Activated naive CD8-positive, alpha-beta T cell treated with anti-CD3 and anti-CD28 coated beads, Interleukin-2, amount 10 ng/mL, durations not matched to agents 7 days and 5 days (primary cell): ENCODE measurements around the gene CNOT6. TPM values are rescaled to one million over a fixed set of nuclear protein-coding genes. Genes with fewer than 3 reads are reported as not detected.

Experiments used
- ATAC-seq: fragments of 150-1000 bp; cut with Tn5 transposase; one replicate; pipeline ENCODE4 v1.10.0; 2021; ENCODE audit warnings: low read depth, moderate library complexity
- POLR2A ChIA-PET: fragments of 350-600 bp; sonication (Branson Sonifier 250); formaldehyde crosslinking; loops from one replicate; lab custom pipeline; 2021; ENCODE audit warnings: antibody characterized with exemption; lab: Charles Lee
- DNase-seq: peaks from one replicate; pipeline ENCODE4 v3.0.0; 2021
- H3K27ac Mint-ChIP-seq: one replicate; pipeline ENCODE4 v1.8.0; 2022; ENCODE audit warnings: mild to moderate bottlenecking, mixed read lengths
- H3K27me3 Mint-ChIP-seq: one replicate; pipeline ENCODE4 v1.8.0; 2022; ENCODE audit warnings: mild to moderate bottlenecking, moderate library complexity, mixed read lengths
- H3K36me3 Mint-ChIP-seq: one replicate; pipeline ENCODE4 v1.8.0; 2021; ENCODE audit warnings: mild to moderate bottlenecking, mixed read lengths
- H3K4me1 Mint-ChIP-seq: one replicate; pipeline ENCODE4 v1.8.0; 2021; ENCODE audit warnings: mixed read lengths
- H3K4me3 Mint-ChIP-seq: one replicate; pipeline ENCODE4 v1.8.0; 2022; ENCODE audit warnings: mild to moderate bottlenecking, moderate library complexity, mixed read lengths
- H3K9me3 Mint-ChIP-seq: one replicate; pipeline ENCODE4 v1.8.0; 2021; ENCODE audit warnings: mixed read lengths
- total RNA-seq, 2 experiments: library from RNA; stranded (reverse); gene quantifications; one replicate each; pipeline ENCODE4 v1.2.3, GENCODE V29; 2021

Gene CNOT6
- total RNA-seq, 2 experiments from 2014 or later, result 37.5 to 43.3 TPM

DNA sequence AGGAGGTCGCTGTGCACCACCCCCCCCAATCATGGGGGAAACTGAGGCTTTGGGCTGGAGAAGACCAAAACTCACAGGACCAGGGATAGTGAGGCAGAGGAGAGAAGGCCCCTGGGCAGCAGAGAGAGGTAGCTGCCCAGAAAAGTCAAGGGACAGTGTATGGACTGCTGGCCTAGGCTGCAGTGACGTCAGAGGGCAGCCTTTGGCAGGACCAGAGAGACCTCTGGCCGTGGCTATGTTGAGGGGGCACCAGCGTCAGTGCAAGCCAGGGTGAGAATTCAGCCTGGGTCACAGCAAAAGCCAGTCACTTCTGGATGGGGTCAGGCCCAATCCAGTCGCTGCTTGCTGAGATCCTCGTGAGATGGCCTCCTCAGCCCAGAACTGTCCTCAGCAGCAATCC is 128.7 kb downstream of the CNOT6 start:
- POLR2A ChIA-PET, result no interaction called here
- H3K4me3 Mint-ChIP-seq, result no peak overlapping the region
- DNase-seq, result no peak
- H3K4me1 Mint-ChIP-seq, result peaks cover 10% of the 10 kb centered on the region
- H3K27ac Mint-ChIP-seq, result peak overlapping the region; percentile 61
- no peaks in the 10 kb centered on the region for H3K9me3 Mint-ChIP-seq
- no peak for ATAC-seq
- no peaks in the 10 kb centered on the region for H3K27me3 Mint-ChIP-seq
- no peaks in the 10 kb centered on the region for H3K36me3 Mint-ChIP-seq

DNA sequence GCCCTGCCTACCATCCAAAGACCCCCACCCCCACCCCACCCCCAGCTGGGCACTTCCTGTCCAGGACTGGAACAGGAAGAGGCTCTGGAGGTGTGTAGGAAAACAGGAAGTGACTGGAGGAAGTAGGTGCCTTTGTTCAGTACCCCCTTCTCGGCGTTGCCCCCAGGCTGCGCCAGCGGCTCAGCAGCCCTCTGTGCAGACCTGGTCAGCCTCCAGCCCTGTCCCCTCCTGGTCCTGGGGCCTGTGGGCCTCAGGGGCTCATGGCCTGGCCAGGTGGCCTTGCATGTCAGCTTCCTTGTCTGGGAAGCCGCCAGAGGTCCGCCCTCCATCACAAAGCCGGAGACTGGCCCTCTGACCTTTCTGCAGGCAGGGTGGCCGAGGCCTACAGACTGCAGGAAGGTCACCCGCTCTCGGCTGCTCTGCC is 129.2 kb downstream of the CNOT6 start:
- Mint-ChIP-seq H3K4me1 (peaks cover 10% of the 10 kb centered on the region), H3K9me3 (no peaks in the 10 kb centered on the region), H3K4me3 (no peak overlapping the region), H3K36me3 (no peaks in the 10 kb centered on the region), H3K27ac (no peak overlapping the region), H3K27me3 (no peaks in the 10 kb centered on the region)
- ATAC-seq, result no peak
- POLR2A ChIA-PET, result no interaction called here
- DNase-seq, result no peak

DNA sequence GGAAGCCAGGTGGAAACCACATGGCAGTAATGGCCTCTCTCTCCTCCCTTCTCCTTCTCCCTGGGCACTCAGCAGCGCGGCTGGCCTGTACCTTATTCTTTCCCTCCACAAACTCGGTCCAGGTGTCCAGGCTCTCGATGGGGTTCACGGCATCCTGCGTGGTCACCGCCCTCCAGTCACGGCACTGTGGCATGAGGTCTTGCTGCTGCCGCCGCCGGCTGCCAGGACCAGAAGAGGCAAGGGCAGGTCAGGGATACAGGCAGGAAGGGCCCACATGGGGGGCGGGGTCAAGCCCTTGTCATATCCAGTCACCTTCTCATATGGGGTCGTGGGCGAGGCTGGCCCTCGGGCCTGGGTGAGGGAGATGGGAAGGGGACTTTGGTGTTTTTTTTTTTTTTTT is 129.7 kb downstream of the CNOT6 start:
- POLR2A ChIA-PET, result no interaction called here
- no peak overlapping the region for H3K4me3 Mint-ChIP-seq
- DNase-seq (no peak), ATAC-seq (no peak)
- H3K4me1 Mint-ChIP-seq, result peaks cover 10% of the 10 kb centered on the region
- no peaks in the 10 kb centered on the region for H3K36me3 Mint-ChIP-seq
- peak overlapping the region; percentile 70 for H3K27ac Mint-ChIP-seq
- H3K9me3 Mint-ChIP-seq, result no peaks in the 10 kb centered on the region
- no peaks in the 10 kb centered on the region for H3K27me3 Mint-ChIP-seq

DNA sequence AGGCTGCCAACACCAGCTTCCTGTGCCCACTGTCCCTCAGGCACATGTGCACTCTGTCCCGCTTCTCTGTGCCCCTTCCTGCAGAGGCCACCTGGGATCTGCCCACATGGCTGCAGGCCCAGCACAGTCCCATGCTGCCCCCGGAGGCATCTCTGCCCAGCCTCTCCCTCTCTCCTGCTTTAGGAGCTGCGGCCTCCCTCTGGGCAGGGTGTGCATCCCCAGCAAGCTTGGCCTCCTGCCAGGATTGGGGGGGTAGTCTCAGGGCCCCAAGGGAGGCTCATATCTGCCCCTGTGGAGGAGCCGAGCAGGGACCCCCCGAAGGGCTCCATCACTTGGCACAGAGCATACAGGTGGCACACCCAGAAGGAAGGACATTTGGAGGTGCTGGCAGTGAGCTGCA is 130.4 kb downstream of the CNOT6 start:
- Mint-ChIP-seq H3K4me3 (no peak overlapping the region), H3K9me3 (no peaks in the 10 kb centered on the region), H3K36me3 (no peaks in the 10 kb centered on the region), H3K27ac (peak overlapping the region; percentile 74), H3K4me1 (peaks cover 10% of the 10 kb centered on the region), H3K27me3 (no peaks in the 10 kb centered on the region)
- DNase-seq (no peak), ATAC-seq (no peak)
- POLR2A ChIA-PET, result interaction anchor here (0.9 kb wide), 1 partner anchor 22 kb away, joined by 3 read pairs; no protein-coding TSS in a partner anchor

DNA sequence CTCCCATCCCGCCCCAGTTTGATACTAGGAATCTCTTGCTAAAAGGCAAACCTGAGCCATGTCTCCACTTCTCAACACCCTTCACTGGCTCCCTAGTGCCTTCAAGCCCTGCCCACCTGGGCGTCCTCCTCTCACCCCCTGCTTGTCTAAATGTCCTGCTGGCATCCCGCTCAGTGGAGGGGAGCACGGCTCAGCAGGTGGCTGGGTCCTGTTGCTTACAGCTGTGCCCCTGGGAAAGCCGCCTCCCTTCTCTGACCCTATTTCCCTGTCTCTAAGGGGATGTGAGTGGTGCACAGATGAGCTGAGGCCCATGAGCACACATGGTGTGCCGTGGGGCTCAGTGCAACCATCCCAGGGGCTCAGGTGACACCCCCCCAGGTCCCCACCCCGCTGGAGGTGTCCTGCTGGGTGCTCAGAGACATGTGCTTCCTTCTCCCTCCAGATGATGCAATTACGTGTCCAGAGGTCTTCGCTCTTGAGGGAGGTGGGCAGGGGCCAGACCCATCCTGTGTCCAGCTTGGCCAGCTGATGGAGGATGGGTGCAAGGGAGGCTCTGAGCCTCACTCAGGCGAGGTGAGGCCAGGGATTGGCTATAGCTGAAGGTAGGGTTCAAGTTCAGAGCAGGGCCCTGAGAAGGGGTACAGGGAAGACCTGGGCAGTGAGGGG is 131.1 kb downstream of the CNOT6 start:
- no peaks in the 10 kb centered on the region for H3K27me3 Mint-ChIP-seq
- POLR2A ChIA-PET, result interaction anchor here (0.9 kb wide), 1 partner anchor 22 kb away, joined by 3 read pairs; no protein-coding TSS in a partner anchor
- H3K9me3 Mint-ChIP-seq, result no peaks in the 10 kb centered on the region
- H3K4me3 Mint-ChIP-seq, result no peak overlapping the region
- DNase-seq (no peak), ATAC-seq (no peak)
- no peaks in the 10 kb centered on the region for H3K36me3 Mint-ChIP-seq
- H3K4me1 Mint-ChIP-seq, result peaks cover 10% of the 10 kb centered on the region
- peak overlapping the region; percentile 74 for H3K27ac Mint-ChIP-seq

DNA sequence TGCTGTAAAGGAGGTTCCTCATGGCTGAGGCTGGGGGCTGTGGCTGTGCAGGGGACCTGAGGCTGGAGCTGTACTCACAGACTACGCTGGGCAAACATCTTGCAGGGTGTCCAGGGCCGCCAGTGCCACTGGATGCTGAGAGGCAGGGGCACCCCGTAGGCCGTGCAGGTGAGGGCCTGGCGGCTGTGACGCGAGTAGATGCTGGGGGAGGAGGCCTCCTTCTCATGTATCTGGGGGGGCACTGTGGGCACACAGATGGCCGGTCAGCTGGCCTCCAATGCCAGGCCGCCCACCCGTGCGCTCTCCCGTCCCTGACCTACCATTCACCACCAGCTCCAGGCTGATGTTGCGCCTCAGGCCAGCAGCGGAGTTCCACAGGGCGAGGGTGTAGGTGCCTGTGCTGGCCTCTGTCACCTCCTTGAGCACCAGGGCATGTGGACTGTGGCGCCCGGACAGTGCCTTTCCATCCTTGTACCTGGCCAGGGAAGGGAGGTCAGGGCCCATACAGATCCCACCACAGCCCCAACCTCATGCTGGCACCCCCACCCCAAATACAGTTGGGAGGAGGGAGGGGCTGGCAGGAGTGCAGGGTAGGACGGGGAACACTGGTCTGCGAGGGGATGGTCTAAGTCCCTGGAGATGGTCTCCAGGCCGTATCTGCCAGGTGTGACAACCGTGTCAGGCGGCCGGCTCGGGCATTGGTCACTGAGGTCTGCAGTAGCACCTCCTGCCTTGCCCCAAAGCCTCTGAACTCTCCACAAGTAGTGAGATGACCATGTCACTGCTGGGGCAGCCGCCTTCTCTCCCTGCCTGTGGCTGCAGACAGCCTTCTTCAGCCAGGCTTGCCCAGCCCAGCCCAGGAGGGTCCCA is 131.8 kb downstream of the CNOT6 start:
- no peaks in the 10 kb centered on the region for H3K36me3 Mint-ChIP-seq
- POLR2A ChIA-PET, result interaction anchor here (0.6 kb wide), 1 partner anchor 26 kb away, joined by 5 read pairs; no protein-coding TSS in a partner anchor
- no peaks in the 10 kb centered on the region for H3K27me3 Mint-ChIP-seq

DNA sequence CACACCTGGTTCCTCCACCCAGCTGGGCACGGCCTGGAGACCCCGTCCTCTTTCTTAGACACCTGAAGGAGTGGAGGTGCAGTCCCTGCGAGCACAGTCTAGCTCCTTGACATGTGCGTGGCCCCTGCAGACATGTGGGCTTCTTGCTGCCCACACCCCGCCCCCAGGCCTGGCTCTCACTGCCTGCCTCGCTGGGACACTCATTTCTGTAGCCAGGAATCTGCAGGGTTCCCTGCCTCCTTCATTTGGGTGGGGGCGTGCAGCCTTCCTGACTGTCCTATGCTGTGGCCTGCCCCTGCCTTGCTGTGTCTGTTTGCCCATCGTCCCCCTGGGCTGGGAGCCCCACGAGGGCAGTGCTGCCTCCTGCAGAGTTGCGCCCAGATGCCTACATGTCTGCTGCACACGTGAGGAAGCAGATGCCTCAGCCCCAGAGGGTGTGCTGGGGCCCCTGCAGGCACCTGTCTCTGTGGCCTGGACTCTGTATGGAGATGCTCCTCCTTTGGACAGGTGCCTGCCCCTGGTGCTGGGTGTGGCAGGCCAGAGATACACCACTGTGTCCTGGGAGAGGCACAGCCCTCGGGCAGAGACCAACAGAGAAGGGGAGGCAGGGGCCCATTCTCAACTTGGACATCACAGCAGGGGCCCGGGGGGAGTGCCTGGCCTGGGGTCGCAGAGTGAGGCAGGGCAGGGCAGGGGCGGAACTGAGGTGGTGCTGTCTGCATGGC is 132.6 kb downstream of the CNOT6 start:
- H3K4me3 Mint-ChIP-seq, result no peak overlapping the region
- H3K4me1 Mint-ChIP-seq, result peaks cover 10% of the 10 kb centered on the region
- no peaks in the 10 kb centered on the region for H3K27me3 Mint-ChIP-seq
- DNase-seq (no peak), ATAC-seq (no peak)
- no peaks in the 10 kb centered on the region for H3K36me3 Mint-ChIP-seq
- no peak overlapping the region for H3K27ac Mint-ChIP-seq
- H3K9me3 Mint-ChIP-seq, result no peaks in the 10 kb centered on the region
- POLR2A ChIA-PET, result interaction anchor here (0.6 kb wide), 1 partner anchor 25 kb away, joined by 5 read pairs; no protein-coding TSS in a partner anchor

More for the DNA sequence above, 131.8 kb downstream of the CNOT6 start:
- ATAC-seq (no peak), DNase-seq (no peak)
- Mint-ChIP-seq H3K27ac (no peak overlapping the region), H3K4me3 (no peak overlapping the region), H3K9me3 (no peaks in the 10 kb centered on the region), H3K4me1 (peaks cover 10% of the 10 kb centered on the region)

DNA sequence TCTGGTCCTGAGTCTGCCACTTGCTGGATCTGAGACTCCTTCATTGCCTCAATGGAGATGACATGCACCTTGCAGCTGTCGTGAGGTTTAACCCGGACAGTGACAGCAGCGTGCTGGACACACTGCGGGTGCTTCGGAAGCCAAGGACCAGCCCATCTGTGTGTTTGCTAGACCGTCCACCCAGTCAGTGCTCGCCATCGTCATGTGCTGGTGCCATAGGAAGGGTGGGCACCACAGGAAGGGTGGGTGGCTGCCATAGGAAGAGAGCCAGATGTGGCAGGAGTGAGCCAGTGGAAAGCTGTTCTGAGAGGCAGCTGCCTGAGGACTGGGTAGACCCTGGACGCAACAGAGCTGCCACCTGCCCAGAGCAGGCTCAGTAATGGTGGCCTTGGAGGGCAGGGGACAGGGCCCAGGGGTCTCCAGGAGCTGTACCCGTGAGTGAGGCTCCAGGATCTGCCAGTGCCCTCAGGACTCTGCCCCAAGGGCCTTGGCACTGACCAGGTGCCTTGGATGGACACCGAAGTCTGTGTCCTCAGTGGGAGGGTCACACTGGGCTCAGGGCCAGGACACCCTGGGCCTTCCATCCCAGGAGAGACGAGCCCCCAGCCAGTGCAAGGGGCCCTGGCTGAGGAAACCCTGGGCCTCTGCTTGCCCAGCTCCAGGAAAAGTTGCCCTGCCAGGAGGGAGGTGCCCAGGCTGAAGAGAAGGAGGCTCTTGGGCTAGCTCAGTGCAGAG is 133.4 kb downstream of the CNOT6 start:
- Mint-ChIP-seq H3K4me3 (no peak overlapping the region), H3K27me3 (no peaks in the 10 kb centered on the region), H3K27ac (no peak overlapping the region), H3K4me1 (peaks cover 9% of the 10 kb centered on the region), H3K9me3 (no peaks in the 10 kb centered on the region), H3K36me3 (no peaks in the 10 kb centered on the region)
- DNase-seq (no peak), ATAC-seq (no peak)
- POLR2A ChIA-PET, result no interaction called here

Other genes with a start within 250 kb of the CNOT6 start
- gene MAPK9, start 202.3 kb upstream of the CNOT6 start, total RNA-seq, result 10 to 100 TPM; 45.0 to 46.0 TPM
- 10 to 100 TPM in 1 of 2 experiments, 1 to 10 TPM in 1; 9.5 to 10.1 TPM for gene GFPT2, start 141.0 kb upstream of the CNOT6 start, total RNA-seq
- gene SCGB3A1, start 97.1 kb downstream of the CNOT6 start, total RNA-seq, result 1 to 10 TPM; 6.6 to 7.1 TPM
- 10 to 100 TPM; 11.6 to 13.2 TPM for gene FLT4, start 155.2 kb downstream of the CNOT6 start, total RNA-seq
- not detected for gene OR2Y1, start 245.7 kb downstream of the CNOT6 start, total RNA-seq